GM23248 (cell line): ENCODE measurements around the gene KLHL2.

Experiments
- EZH2 ChIP-seq: fragments of 200-600 bp; sonication (generic); IDR thresholded peaks from 2 replicates; pipeline ENCODE4 v1.6.1; 2018; ENCODE audit warnings: antibody characterized with exemption, mild to moderate bottlenecking; ENCODE audit not compliant: insufficient read depth, poor library complexity, severe bottlenecking
- EZH2phosphoT487 ChIP-seq: fragments of 200-600 bp; sonication (generic); IDR thresholded peaks from 2 replicates; pipeline ENCODE4 v1.6.1; 2018; ENCODE audit warnings: antibody characterized with exemption, moderate library complexity, mild to moderate bottlenecking, low read depth; ENCODE audit not compliant: insufficient read depth

DNA sequence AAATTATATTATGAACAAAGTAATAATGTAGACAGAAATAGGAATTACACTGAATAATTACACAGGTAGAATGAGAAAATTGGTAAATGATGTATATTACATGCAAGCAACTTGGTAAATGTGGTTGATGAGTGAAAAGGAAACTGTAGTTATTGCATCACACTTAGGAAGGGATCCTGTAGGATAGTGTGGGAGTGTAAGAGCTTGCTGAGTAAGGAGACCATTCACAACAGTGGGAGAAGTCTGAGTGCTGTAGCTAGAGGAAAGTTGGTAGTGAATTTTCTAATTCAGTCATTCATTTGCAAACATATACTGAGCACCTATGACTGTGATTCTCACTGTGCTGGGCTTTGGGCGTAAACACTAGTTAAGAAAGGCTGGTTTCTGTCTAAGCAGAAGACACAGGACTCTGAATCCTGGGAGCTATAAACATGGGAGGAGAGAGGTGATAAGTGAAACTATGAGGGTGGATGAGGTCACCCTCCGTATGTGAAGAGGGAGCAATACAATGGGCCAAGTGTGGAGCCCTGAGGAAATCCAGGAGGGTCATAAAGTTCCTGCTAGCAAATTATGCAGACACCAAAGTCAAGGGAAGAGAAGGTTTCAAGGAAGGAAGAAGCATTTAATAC is 157.2 kb downstream of the KLHL2 start:
- TF ChIP-seq EZH2 (no peak), EZH2phosphoT487 (no peak)
